H1 (cell line): Measurements from ENCODE around the gene MMUT. TPM values are rescaled to one million over a fixed set of nuclear protein-coding genes. Genes with fewer than 3 reads are reported as not detected.

ENCODE experiments used
- CREB1 ChIP-seq: IDR thresholded peaks from 2 replicates; pipeline ENCODE4 v1.6.1; 2012; ENCODE audit warnings: inconsistent platforms
- NRF1 ChIP-seq: IDR thresholded peaks from 2 replicates; pipeline ENCODE4 v1.6.1; 2011; ENCODE audit warnings: mild to moderate bottlenecking, low read depth, low read length, improper control_type of control experiment
- POLR2AphosphoS5 ChIP-seq: IDR thresholded peaks from 2 replicates; pipeline ENCODE4 v1.6.1; 2011; ENCODE audit warnings: low read depth, low read length
- POU5F1 ChIP-seq: IDR thresholded peaks from 2 replicates; pipeline ENCODE4 v1.6.1; 2011; ENCODE audit warnings: low read depth, mild to moderate bottlenecking, low read length, moderate library complexity
- RNF2 ChIP-seq: fragments of 200-900, 300-1000 bp; sonication (generic); IDR thresholded peaks from 2 replicates; pipeline ENCODE4 v1.7.1; 2016; ENCODE audit warnings: borderline replicate concordance, low read depth, mild to moderate bottlenecking, antibody characterized with exemption, low read length; ENCODE audit not compliant: poor library complexity, severe bottlenecking; ENCODE audit errors: missing control alignments
- polyA plus RNA-seq, 7 experiments: library from polyadenylated mRNA; depleted of rRNA in 3 of 7; stranded (reverse) in 5 of 7; unstranded in 2 of 7; fragments of >200 nt in 5 of 7; fragments of 200-250 nt in 2 of 7; gene quantifications; 1 replicate in 5 of 7; 2 replicates in 1 of 7; 4 replicates in 1 of 7; pipeline versions ENCODE4 v1.2.1 to v1.2.3, GENCODE V29; 2011 to 2013; ENCODE audit warnings: missing spikeins in 2 of 7, mixed read lengths in 2 of 7
- total RNA-seq: library from RNA; stranded (reverse); fragmentation: NEBNext Ultra II Directional; extraction: Animal tissue kit (Norgen Biotek cat#: 25700); gene quantifications from 2 replicates; pipeline ENCODE4 v1.2.1, GENCODE V29; 2021
- TF ChIP-seq, protein P1 (sequence below), 3 experiments: IDR thresholded peaks; 1 replicate in 2 of 3; 2 replicates in 1 of 3; pipeline versions ENCODE4 v1.5.1 to v1.6.1; 2011; ENCODE audit warnings: low read length in 3 of 3, mild to moderate bottlenecking in 3 of 3, inconsistent platforms in 2 of 3, low read depth in 1 of 3, moderate library complexity in 1 of 3; ENCODE audit not compliant: insufficient read depth in 1 of 3; ENCODE audit errors: control extremely low read depth in 1 of 3

MMUT gene
- total and polyA plus RNA-seq, 2 of the 8 experiments (the other 6 are each of a cell fraction or from before 2014, with no cell fraction given): 5.2 to 13.0 TPM

DNA sequence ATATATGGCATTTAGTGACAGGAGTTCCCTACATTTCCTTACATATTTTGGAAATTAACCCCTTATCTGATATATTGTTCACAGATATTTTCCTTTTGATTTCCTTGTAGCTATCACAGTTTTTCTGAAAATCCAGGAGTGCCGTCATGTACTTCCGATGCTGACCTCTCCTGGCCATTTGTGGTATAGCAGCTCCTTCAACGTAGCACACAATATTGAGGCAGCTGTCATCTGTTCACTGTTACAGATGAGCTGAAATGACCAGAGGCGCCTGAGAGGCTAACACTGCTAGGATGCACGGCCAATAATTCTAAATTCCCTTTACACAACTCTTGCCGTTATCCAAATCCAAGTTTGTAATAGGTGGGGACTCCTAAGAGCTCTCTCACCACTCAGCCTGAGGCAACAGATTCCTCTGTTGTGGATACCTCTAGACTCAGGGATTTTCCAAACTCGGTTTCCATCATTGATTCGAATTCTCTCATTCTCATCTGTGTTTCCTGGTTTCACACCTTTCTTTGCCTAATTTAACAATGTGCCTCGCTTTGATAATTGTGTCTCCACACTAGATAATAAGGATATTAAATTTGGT, 53.0 kb downstream of the MMUT start (continued):
- TF ChIP-seq POLR2AphosphoS5 (no peak), POU5F1 (no peak), NRF1 (no peak), RNF2 (no peak), CREB1 (peak; percentile 54; the same call in 1 of the 2 replicates)
- TF ChIP-seq, protein P1, sequence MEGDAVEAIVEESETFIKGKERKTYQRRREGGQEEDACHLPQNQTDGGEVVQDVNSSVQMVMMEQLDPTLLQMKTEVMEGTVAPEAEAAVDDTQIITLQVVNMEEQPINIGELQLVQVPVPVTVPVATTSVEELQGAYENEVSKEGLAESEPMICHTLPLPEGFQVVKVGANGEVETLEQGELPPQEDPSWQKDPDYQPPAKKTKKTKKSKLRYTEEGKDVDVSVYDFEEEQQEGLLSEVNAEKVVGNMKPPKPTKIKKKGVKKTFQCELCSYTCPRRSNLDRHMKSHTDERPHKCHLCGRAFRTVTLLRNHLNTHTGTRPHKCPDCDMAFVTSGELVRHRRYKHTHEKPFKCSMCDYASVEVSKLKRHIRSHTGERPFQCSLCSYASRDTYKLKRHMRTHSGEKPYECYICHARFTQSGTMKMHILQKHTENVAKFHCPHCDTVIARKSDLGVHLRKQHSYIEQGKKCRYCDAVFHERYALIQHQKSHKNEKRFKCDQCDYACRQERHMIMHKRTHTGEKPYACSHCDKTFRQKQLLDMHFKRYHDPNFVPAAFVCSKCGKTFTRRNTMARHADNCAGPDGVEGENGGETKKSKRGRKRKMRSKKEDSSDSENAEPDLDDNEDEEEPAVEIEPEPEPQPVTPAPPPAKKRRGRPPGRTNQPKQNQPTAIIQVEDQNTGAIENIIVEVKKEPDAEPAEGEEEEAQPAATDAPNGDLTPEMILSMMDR (IDR thresholded peaks at IDR 0.05; ENCODE audit: control extremely low read depth in 1 of 3, insufficient read depth in 1 of 3, low read depth in 1 of 3, low read length in 3 of 3): peak; percentile 14 to 80 (median 63)
